ENCODE data around the gene ELF4.

GRCh38 chrX:130094696-130095095 is 15.6 kb downstream of the ELF4 start:
- no peak for TF ChIP-seq CTCF (conservative IDR thresholded peaks at IDR 0.05; ENCODE audit: low read depth, low read length)
- TF ChIP-seq EZH2 (IDR thresholded peaks at IDR 0.05; ENCODE audit: borderline replicate concordance, low read depth, low read length, poor library complexity, severe bottlenecking) = no peak
